Medulla oblongata (tissue), 1 donor: ENCODE results near the gene PBX3.

Experiments used
- DNase-seq: peaks from one replicate; pipeline ENCODE4 v3.0.0-alpha.2; 2015; ENCODE audit errors: extremely low spot score

The PBX3 gene

GRCh38 chr9:125747053-125747764, at the start of gene PBX3:
Gene PBX3 (plus strand): TSS chr9:125747373.
- peak; percentile 50 for DNase-seq

- no peak for DNase-seq
Observed at GRCh38 chr9:125699870-125700269, 47.3 kb upstream of the PBX3 start.

GRCh38 chr9:125700791-125701190, 46.4 kb upstream of the PBX3 start:
- DNase-seq: no peak

- no peak for DNase-seq
Observed at GRCh38 chr9:125701351-125701750, 45.8 kb upstream of the PBX3 start.

- DNase-seq: no peak
Observed at GRCh38 chr9:125703662-125704061, 43.5 kb upstream of the PBX3 start.

- no peak for DNase-seq
Observed at GRCh38 chr9:125705893-125706292, 41.3 kb upstream of the PBX3 start.

- DNase-seq: peak; percentile 98
Observed at GRCh38 chr9:125706651-125707471, 40.3 kb upstream of the PBX3 start, which contains the start of gene MAPKAP1. Gene MAPKAP1 (minus strand): TSS chr9:125707208. CDS start chr9:125672574, 34,634 bp downstream.

GRCh38 chr9:125707472-125707804, 39.7 kb upstream of the PBX3 start:
- DNase-seq: no peak

- DNase-seq: no peak
Observed at GRCh38 chr9:125726456-125727132, 20.6 kb upstream of the PBX3 start.

- DNase-seq: no peak
Observed at GRCh38 chr9:125730168-125730567, 17.0 kb upstream of the PBX3 start.

GRCh38 chr9:125732562-125732961, 14.6 kb upstream of the PBX3 start:
- DNase-seq: no peak

GRCh38 chr9:125739436-125739835, 7.7 kb upstream of the PBX3 start:
- DNase-seq: no peak

GRCh38 chr9:125742657-125743056, 4.5 kb upstream of the PBX3 start:
- DNase-seq: no peak

- no peak for DNase-seq
Observed at GRCh38 chr9:125743682-125744428, 3.3 kb upstream of the PBX3 start.

- DNase-seq: no peak
Observed at GRCh38 chr9:125744616-125745015, 2.6 kb upstream of the PBX3 start.

GRCh38 chr9:125745018-125745417, 2.2 kb upstream of the PBX3 start:
- DNase-seq: no peak

GRCh38 chr9:125745682-125746016, 1.5 kb upstream of the PBX3 start:
- DNase-seq: no peak

GRCh38 chr9:125746017-125746773, 978 bp upstream of the PBX3 start:
- peak; percentile 97 for DNase-seq

GRCh38 chr9:125746774-125747052, 460 bp upstream of the PBX3 start:
- no peak for DNase-seq

GRCh38 chr9:125747765-125748445, 732 bp downstream of the PBX3 start:
- no peak for DNase-seq
